ENCODE data around the gene LAMB4. TPM values are rescaled to one million over a fixed set of nuclear protein-coding genes. Genes with fewer than 3 reads are reported as not detected.

Gene LAMB4
- total and polyA plus RNA-seq, 10 donors = 0.03 to 0.94 (median 0.22) TPM; not detected in 2

DNA sequence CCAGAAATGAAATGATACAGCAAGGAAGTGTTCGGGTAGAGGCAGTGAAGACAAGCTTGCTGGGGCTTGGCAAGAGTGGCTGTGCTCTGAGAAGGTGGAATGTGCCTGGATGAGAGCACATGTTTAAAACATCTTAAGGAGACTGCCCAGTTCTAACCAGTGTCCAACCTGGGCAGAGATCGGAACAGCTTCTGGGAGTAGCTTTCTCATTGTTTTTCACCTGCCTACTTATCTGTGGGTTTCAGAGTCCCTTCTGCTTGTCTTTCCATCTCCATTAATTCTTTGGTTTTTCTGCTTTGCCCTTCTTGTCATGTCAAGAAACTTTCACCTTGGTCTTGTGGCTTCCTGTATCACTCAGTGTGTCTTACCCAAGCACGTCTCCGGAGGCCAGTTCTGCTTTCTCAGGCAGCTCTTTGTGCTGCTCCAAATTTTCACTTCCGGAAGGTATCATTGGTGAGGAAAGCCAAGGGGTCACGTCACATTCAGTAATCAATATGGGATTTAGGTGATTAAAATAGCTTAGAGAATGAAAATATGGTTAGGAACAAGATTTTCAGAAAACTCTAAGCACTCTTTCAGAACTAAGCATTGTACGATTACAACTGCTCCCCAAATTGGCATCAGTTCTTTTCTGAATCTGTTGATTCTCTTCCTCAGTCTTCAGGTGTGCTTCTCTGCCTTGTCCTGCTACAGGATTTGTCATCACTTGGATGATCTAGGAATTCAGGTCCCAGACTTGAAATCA lies 5.5 kb upstream of the LAMB4 start:
- Histone ChIP-seq H3K9me3 (no peaks in the 10 kb centered on the region), H3K27me3 (replicated peaks in 1 of 7) (no peaks in the 10 kb centered on the region), H3K4me1 (peaks cover 4 to 22% (median 17%) of the 10 kb centered on the region in 6 donors), H3K36me3 (no peaks in the 10 kb centered on the region), H3K27ac (peak overlapping the region in 7 of 8 donors; percentile 62 to 79 (median 68)), H3K4me3 (peak overlapping the region in 1 of 8 donors; percentile 16)
- 39 to 63% (median 41%) methylated on average over 7 of the region's 7 CpGs for WGBS, 5 donors
- TF ChIP-seq, protein P1, sequence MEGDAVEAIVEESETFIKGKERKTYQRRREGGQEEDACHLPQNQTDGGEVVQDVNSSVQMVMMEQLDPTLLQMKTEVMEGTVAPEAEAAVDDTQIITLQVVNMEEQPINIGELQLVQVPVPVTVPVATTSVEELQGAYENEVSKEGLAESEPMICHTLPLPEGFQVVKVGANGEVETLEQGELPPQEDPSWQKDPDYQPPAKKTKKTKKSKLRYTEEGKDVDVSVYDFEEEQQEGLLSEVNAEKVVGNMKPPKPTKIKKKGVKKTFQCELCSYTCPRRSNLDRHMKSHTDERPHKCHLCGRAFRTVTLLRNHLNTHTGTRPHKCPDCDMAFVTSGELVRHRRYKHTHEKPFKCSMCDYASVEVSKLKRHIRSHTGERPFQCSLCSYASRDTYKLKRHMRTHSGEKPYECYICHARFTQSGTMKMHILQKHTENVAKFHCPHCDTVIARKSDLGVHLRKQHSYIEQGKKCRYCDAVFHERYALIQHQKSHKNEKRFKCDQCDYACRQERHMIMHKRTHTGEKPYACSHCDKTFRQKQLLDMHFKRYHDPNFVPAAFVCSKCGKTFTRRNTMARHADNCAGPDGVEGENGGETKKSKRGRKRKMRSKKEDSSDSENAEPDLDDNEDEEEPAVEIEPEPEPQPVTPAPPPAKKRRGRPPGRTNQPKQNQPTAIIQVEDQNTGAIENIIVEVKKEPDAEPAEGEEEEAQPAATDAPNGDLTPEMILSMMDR (IDR thresholded peaks at IDR 0.05 in 8 of 11, conservative IDR thresholded peaks at IDR 0.05 in 3 of 11) = no peak
- TF ChIP-seq POLR2AphosphoS5 (IDR thresholded peaks at IDR 0.05) (no peak), POLR2A (IDR thresholded peaks at IDR 0.05) (no peak)
- peak; percentile 82 for DNase-seq
- intact Hi-C loops (cut with DNase I; ENCODE audit: low total_unique reads) = no loop called here

GRCh38 chr7:108134486-108134885 lies 4.3 kb upstream of the LAMB4 start:
- H3K27me3 ChIP-seq (replicated peaks in 1 of 7) = no peaks in the 10 kb centered on the region
- H3K27ac ChIP-seq = no peak overlapping the region
- 93 to 100% (median 98%) methylated on average over 1 of the region's 1 CpG for WGBS, 5 donors
- peaks cover 4 to 22% (median 17%) of the 10 kb centered on the region in 6 donors for H3K4me1 ChIP-seq
- no peaks in the 10 kb centered on the region for H3K9me3 ChIP-seq
- intact Hi-C loops (cut with DNase I; ENCODE audit: low total_unique reads) = no loop called here
- H3K36me3 ChIP-seq = no peaks in the 10 kb centered on the region
- no peak for TF ChIP-seq POLR2AphosphoS5 (IDR thresholded peaks at IDR 0.05)
- TF ChIP-seq, protein P1 (IDR thresholded peaks at IDR 0.05 in 8 of 11, conservative IDR thresholded peaks at IDR 0.05 in 3 of 11) = no peak
- no peak for TF ChIP-seq POLR2A (IDR thresholded peaks at IDR 0.05)
- H3K4me3 ChIP-seq = no peak overlapping the region
- DNase-seq = no peak

DNA sequence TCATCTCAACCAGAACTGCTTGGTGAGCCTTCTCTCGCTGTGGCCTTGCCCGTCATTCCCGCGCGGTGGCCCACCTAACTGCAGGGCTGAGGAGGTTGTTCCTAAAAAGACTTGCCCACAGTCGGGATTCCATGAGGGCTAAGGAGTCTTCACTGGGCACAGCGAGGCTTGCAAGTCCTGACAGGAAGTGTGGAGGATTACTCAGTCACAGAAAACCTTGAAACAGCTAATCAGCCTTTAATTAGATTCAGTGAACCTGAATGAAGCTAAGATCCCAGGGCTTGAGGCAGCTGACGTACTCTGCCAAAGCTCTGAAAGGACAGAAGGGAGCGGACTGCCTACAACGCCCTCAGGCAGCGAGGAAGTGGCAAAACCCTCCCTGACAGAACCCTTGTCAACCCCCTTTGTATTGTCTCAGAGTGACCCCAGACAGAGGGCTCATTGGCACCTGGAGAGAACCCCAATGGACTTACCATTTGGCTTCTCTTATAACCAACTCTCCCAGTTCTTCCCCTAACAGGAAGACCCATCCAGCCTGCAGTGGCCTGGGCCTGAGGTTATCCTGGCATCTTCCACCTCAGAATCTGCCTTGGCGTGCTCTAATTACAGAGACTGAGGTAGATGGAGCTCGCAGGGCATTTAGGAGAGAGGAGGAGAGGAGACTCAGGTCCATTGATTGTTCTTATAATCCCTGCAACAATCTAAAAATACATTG lies 2.5 kb upstream of the LAMB4 start:
- Histone ChIP-seq H3K4me1 (peaks cover 4 to 22% (median 17%) of the 10 kb centered on the region in 6 donors), H3K9me3 (no peaks in the 10 kb centered on the region), H3K4me3 (no peak overlapping the region), H3K27ac (no peak overlapping the region), H3K36me3 (no peaks in the 10 kb centered on the region), H3K27me3 (replicated peaks in 1 of 7) (no peaks in the 10 kb centered on the region)
- no peak for DNase-seq
- intact Hi-C loops (cut with DNase I; ENCODE audit: low total_unique reads) = no loop called here
- TF ChIP-seq POLR2AphosphoS5 (IDR thresholded peaks at IDR 0.05) (no peak), POLR2A (IDR thresholded peaks at IDR 0.05) (no peak)
- TF ChIP-seq, protein P1 (IDR thresholded peaks at IDR 0.05 in 8 of 11, conservative IDR thresholded peaks at IDR 0.05 in 3 of 11) = no peak
- 87 to 92% (median 90%) methylated on average over 13 of the region's 13 CpGs for WGBS, 5 donors
